NCI-H460 (cell line): ENCODE data around the gene LARGE2. TPM values are rescaled to one million over a fixed set of nuclear protein-coding genes. Genes with fewer than 3 reads are reported as not detected.
A peak's percentile ranks its signal among the peaks of the same experiment; 100 is the strongest.

ENCODE experiments used
- DNase-seq: peaks from one replicate; pipeline ENCODE4 v3.0.0-alpha.2; 2016; ENCODE audit warnings: low read depth; ENCODE audit errors: extremely low read depth
- total RNA-seq: library from RNA; depleted of rRNA; stranded (reverse); fragments of >200 nt; shearing (Covaris generic); gene quantifications from 2 replicates; pipeline ENCODE4 v1.2.3, GENCODE V29; 2014; rRNA removed

LARGE2 gene
- total RNA-seq, 1 experiment from 2014 or later = 0.30 TPM

- DNase-seq = no peak
Measured at GRCh38 chr11:45948356-45948755, 25.9 kb downstream of the LARGE2 start.

- no peak for DNase-seq
Measured at GRCh38 chr11:45949992-45950407, 27.5 kb downstream of the LARGE2 start.

GRCh38 chr11:45959851-45960250 lies 37.4 kb downstream of the LARGE2 start:
- no peak for DNase-seq

GRCh38 chr11:45960387-45961095 lies 38.1 kb downstream of the LARGE2 start:
- no peak for DNase-seq

GRCh38 chr11:45961751-45962240 lies 39.3 kb downstream of the LARGE2 start:
- no peak for DNase-seq

- peak; percentile 63 for DNase-seq
Measured at GRCh38 chr11:45964911-45965389, 42.5 kb downstream of the LARGE2 start.

GRCh38 chr11:45967506-45967905 lies 45.0 kb downstream of the LARGE2 start:
- no peak for DNase-seq

- no peak for DNase-seq
Measured at GRCh38 chr11:45968901-45969300, 46.4 kb downstream of the LARGE2 start.

- DNase-seq = no peak
Measured at GRCh38 chr11:45973601-45974000, 51.1 kb downstream of the LARGE2 start.

- no peak for DNase-seq
Measured at GRCh38 chr11:45974806-45975205, 52.4 kb downstream of the LARGE2 start.

Other genes starting within 250 kb of the LARGE2 start
- gene SLC35C1, start 117.5 kb upstream of the LARGE2 start, total RNA-seq = 4.5 and 4.9 TPM in 2 replicates
- gene CRY2, start 75.2 kb upstream of the LARGE2 start, total RNA-seq = 2.5 and 2.8 TPM in 2 replicates
- gene MAPK8IP1, start 37.0 kb upstream of the LARGE2 start, total RNA-seq = 0.35 and 0.52 TPM in 2 replicates
- gene FREY1, start 15.4 kb upstream of the LARGE2 start, total RNA-seq = 0.38 and 0.67 TPM in 2 replicates
- 17.0 and 20.8 TPM in 2 replicates for gene PEX16, start 4.8 kb upstream of the LARGE2 start, total RNA-seq
- 12.6 and 16.1 TPM in 2 replicates for gene PHF21A, start 198.8 kb downstream of the LARGE2 start, total RNA-seq